Left kidney (tissue), 8 donors: Measurements from ENCODE around the gene IL4. TPM values are rescaled to one million over a fixed set of nuclear protein-coding genes. Genes with fewer than 3 reads are reported as not detected.
A peak's percentile ranks its signal among the peaks of the same experiment; 100 is the strongest.
"Not testable (repeated sequence)": the region's sequence is repeated elsewhere in the genome, so short reads cannot be mapped to it uniquely, and the experiment has no call there.

Experiments used
- DNase-seq: peaks from one replicate; pipeline ENCODE4 v3.0.0-alpha.2; 2013
- long read RNA-seq, 8 donors: transcript quantifications; one replicate each; lab custom pipeline, GENCODE V29; 2026
- polyA plus RNA-seq: library from polyadenylated mRNA; unstranded; fragments of 120-200 nt; gene quantifications from one replicate; pipeline ENCODE4 v1.2.1, GENCODE V29; 2013; ENCODE audit not compliant: insufficient read length

Gene IL4
- polyA plus RNA-seq: 0.57 TPM
- long read RNA-seq, donor 1: 0 reads
- long read RNA-seq, donor 2: 0 reads
- long read RNA-seq, donor 3: 0 reads
- long read RNA-seq, donor 4: 0 reads
- long read RNA-seq, donor 5: 0 reads
- long read RNA-seq, donor 6: 0 reads
- long read RNA-seq, donor 7: 0 reads
- long read RNA-seq, donor 8: 0 reads

- no peak for DNase-seq
Measured at GRCh38 chr5:132673939-132674630, at the start of gene IL4. Gene IL4, plus strand, starts transcription at chr5:132673989. Its CDS starts 62 bp downstream, at chr5:132674051.

DNA sequence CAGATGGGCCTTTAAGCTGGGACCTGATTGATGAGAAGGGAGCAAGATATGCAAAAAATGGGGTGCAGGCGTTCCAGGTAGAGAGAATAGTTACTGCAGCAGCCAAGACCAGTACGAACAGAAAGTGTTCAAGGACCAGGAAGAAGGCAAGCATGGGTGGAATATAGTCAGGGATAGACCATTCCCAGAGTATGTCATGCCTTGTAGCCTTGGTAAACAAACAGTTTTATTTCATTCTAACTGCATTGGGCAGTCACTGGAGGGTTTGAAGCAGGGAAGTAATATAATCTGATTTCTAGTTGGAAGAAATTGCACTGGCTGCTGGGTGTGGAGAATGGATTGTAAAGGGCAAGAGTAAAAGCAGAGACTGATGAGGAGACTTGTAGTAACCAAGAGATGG, 46.3 kb upstream of the IL4 start:
- no peak for DNase-seq

- no peak for DNase-seq
Measured at GRCh38 chr5:132628814-132629213, 45.0 kb upstream of the IL4 start.

GRCh38 chr5:132629230-132629944, 44.4 kb upstream of the IL4 start:
- no peak for DNase-seq

GRCh38 chr5:132633587-132633986, 40.2 kb upstream of the IL4 start:
- DNase-seq: not testable (repeated sequence)

DNA sequence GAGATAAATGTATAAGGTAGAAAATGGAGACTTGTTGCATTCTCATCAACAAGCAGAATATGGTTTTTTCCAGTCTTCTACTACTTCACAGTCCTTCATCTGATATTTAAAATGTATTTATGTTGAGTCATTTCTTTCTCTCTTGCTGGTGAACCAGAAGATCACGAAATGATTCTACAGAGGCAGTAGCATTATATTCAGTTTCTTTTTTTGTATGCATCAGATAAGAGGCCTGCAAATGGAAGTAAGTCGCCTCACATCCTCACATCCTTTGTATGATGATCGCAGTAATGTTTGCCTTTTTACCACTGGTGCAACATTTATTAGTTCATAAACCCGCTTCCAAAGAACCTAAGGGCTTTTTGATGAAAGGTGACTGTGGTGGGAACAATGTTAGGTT, 37.9 kb upstream of the IL4 start:
- DNase-seq: no peak

GRCh38 chr5:132637241-132637640, 36.5 kb upstream of the IL4 start:
- DNase-seq: no peak

DNA sequence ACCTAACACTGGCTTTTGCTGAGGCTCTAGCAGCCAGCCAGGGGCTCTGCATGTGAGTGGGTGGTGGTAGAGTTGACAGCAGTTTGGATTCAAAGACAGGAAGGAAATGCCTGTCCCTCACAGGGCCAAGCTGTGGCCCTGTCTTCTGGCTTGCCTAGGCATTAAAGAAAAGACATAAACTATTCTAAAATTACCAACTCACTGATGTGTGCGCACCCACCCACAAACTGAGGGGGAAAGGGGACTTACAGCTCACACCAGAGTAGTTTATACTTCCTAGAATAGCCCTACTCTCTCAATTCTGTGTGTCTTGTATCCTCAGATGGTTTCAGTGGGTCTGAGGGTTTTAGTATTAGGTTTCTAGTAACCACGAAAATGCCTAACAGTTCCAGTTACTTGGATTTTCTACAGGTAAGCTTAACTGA, 34.1 kb upstream of the IL4 start:
- DNase-seq: no peak

DNA sequence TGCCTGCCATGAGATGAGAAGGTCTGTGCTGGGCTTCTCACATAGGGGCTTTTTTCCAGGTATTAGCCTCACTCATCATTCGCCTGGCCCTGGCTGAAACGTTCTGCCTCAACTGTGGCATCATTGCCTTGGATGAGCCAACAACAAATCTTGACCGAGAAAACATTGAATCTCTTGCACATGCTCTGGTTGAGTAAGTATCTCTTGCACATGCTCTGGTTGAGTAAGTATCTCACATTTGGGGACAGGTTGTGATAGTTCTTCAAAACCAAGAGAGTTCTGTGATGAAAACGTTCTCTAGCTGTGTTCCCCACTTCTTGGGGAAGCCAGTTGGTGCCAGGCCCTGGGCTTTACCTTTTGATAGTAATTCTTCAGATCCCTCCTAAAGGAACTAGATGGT, 33.2 kb upstream of the IL4 start:
- DNase-seq: no peak

DNA sequence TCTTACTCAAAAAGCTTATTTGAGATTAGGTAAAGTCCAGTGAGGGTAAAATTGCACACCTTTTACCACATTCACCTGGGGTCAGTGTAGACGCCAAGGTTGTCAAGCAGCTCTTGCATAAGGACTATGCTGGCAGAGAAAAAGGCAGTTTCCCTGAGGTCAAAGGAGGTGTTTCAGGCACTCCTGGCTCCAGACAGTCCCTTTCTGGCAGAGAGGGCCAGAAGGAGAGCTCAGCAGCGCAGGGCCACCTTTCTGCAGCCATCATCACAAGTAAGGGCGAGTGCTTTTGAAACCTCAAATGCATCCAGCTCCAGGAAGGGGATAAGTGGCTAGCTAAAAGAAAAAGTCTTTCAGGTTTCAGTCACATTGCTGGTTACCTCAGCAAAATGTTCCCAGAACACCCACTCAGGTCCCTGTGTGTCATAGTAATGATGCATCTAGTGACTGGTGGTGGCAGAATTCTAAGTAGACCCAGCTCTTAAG, 32.5 kb upstream of the IL4 start:
- DNase-seq: no peak

GRCh38 chr5:132641841-132642240, 31.9 kb upstream of the IL4 start:
- no peak for DNase-seq

DNA sequence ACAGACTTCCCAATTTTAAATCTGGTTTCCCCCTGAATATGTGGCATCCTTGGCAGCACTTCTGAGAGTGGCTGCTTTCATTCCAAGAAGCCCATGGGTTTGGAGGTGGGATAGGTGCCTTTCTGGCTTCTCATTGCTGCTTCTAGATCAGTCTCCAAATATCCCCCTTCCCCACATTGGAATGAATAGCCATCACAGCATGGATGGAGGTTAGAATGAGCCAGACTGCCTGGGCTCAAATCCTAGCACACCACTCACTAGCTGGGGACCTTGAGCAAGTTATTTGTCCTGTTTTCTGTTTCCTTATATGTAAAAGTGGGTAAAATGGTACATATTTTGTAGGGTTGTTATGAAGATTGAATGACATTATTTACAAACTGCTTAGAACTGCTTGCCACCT, 29.6 kb upstream of the IL4 start:
- no peak for DNase-seq

GRCh38 chr5:132646583-132647266, 27.1 kb upstream of the IL4 start:
- DNase-seq: no peak

GRCh38 chr5:132647473-132647872, 26.3 kb upstream of the IL4 start:
- no peak for DNase-seq

- no peak for DNase-seq
Measured at GRCh38 chr5:132648355-132648754, 25.4 kb upstream of the IL4 start.

- DNase-seq: no peak
Measured at GRCh38 chr5:132651838-132652469, 21.8 kb upstream of the IL4 start.

GRCh38 chr5:132653716-132654115, 20.1 kb upstream of the IL4 start:
- no peak for DNase-seq

- peak; percentile 11 for DNase-seq
Measured at GRCh38 chr5:132655821-132656773, 17.7 kb upstream of the IL4 start.

DNA sequence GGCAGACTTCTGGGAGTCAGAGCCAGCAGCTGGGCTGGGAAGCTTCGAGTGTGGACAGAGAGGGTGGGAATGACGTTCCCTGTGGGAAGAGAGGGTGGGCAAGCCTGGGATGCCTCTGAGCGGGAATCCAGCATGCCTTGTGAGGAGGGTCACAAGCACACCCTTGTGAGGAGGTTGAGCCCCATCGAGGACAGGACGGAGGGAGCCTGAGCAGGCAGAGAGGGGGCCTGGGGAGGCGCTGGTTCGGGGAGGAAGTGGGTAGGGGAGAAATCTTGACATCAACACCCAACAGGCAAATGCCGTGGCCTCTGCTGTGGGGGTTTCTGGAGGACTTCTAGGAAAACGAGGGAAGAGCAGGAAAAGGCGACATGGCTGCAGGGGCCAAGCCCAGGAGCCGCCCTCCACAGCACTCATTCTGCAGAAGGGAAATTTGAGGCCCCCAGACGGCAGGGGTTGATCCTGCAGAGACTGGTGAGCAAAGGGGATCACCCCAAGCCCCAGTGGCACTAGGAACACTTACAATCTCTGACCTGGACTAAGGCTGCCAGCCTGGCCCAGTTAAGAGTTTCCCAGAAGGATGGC, 16.9 kb upstream of the IL4 start:
- DNase-seq: no peak

GRCh38 chr5:132657676-132658380, 16.0 kb upstream of the IL4 start, which contains the start of gene IL13:
Gene IL13, plus strand, starts transcription at chr5:132658173. Its CDS starts 14 bp downstream, at chr5:132658187.
- no peak for DNase-seq
